K562 (cell line): ENCODE measurements around the gene ALDOC. TPM values are rescaled to one million over a fixed set of nuclear protein-coding genes. Genes with fewer than 3 reads are reported as not detected.

Experiments
- CBX2 ChIP-seq: fragments of 200-600 bp; sonication (generic); IDR thresholded peaks from one replicate; pipeline ENCODE4 v1.6.1; 2012; ENCODE audit warnings: mild to moderate bottlenecking, low read length, inconsistent platforms; ENCODE audit not compliant: insufficient read depth, poor library complexity, severe bottlenecking
- CHD1 ChIP-seq: fragments of 200-600 bp; sonication (generic); IDR thresholded peaks from one replicate; pipeline ENCODE4 v1.6.1; 2012; ENCODE audit warnings: mild to moderate bottlenecking, moderate library complexity, low read length, inconsistent platforms
- HDAC3 ChIP-seq: fragments of 450-650 bp; IDR thresholded peaks from 2 replicates; pipeline ENCODE4 v1.6.1; 2018; ENCODE audit warnings: borderline replicate concordance, mild to moderate bottlenecking, moderate library complexity; ENCODE audit not compliant: partially characterized antibody
- MYBL2 ChIP-seq, 2 experiments: fragments of 450-650 bp in 1 of 2; sonication (generic) in 1 of 2; formaldehyde crosslinking in 1 of 2; IDR thresholded peaks; 2 replicates each; pipeline versions ENCODE4 v1.6.1 to v1.8.1; 2017 to 2022; ENCODE audit warnings: borderline replicate concordance in 1 of 2, inconsistent platforms in 1 of 2, low read depth in 1 of 2, mild to moderate bottlenecking in 1 of 2, missing genetic modification reagents in 1 of 2, moderate library complexity in 1 of 2
- NCOA4 ChIP-seq: fragments of 450-650 bp; IDR thresholded peaks from 2 replicates; pipeline ENCODE4 v1.6.1; 2018; ENCODE audit warnings: mild to moderate bottlenecking; ENCODE audit not compliant: partially characterized antibody
- PHB ChIP-seq: fragments of 250-450 bp; sonication (Bioruptor Pico); IDR thresholded peaks from 2 replicates; pipeline ENCODE4 v1.5.0; 2021
- PHF20 ChIP-seq: fragments of 450-650 bp; IDR thresholded peaks from 2 replicates; pipeline ENCODE4 v1.6.1; 2018; ENCODE audit not compliant: partially characterized antibody
- PML ChIP-seq: IDR thresholded peaks from 2 replicates; pipeline ENCODE4 v1.6.1; 2012; ENCODE audit warnings: low read length, inconsistent platforms
- TAL1 ChIP-seq: fragments of 450-650 bp; IDR thresholded peaks from 2 replicates; pipeline ENCODE4 v1.6.1; 2016; ENCODE audit warnings: mild to moderate bottlenecking
- TCF3 ChIP-seq: sonication (generic); formaldehyde crosslinking; IDR thresholded peaks from 2 replicates; pipeline ENCODE4 v1.4.0; 2020; ENCODE audit warnings: mild to moderate bottlenecking, missing genetic modification reagents
- ZBTB9 ChIP-seq: fragments of 450-650 bp; formaldehyde crosslinking; IDR thresholded peaks from 2 replicates; pipeline ENCODE4 v1.4.0; 2020; ENCODE audit warnings: mild to moderate bottlenecking, moderate library complexity
- ZC3H4 ChIP-seq: sonication (generic); formaldehyde crosslinking; IDR thresholded peaks from 2 replicates; pipeline ENCODE4 v1.9.0; 2021; ENCODE audit warnings: missing genetic modification reagents, borderline replicate concordance
- ZNF121 ChIP-seq: sonication (generic); formaldehyde crosslinking; conservative IDR thresholded peaks from 2 replicates; pipeline ENCODE4 v1.8.0; 2022; ENCODE audit warnings: missing genetic modification reagents
- ZNF165 ChIP-seq: fragments of 250-450 bp; sonication (Bioruptor Pico); IDR thresholded peaks from 2 replicates; pipeline ENCODE4 v1.4.0; 2020; ENCODE audit warnings: borderline replicate concordance
- ZNF224 ChIP-seq: sonication (generic); formaldehyde crosslinking; IDR thresholded peaks from 2 replicates; pipeline ENCODE4 v1.8.0; 2022; ENCODE audit warnings: mild to moderate bottlenecking, missing genetic modification reagents
- ZNF41 ChIP-seq: fragments of 250-450 bp; sonication (Bioruptor Pico); conservative IDR thresholded peaks from 2 replicates; pipeline ENCODE4 v1.4.0; 2020; ENCODE audit warnings: mild to moderate bottlenecking
- ZSCAN29 ChIP-seq: fragments of 450-650 bp; IDR thresholded peaks from 2 replicates; pipeline ENCODE4 v1.6.1; 2017
- polyA plus RNA-seq, 8 experiments: library from polyadenylated mRNA; depleted of rRNA in 4 of 8; stranded (reverse) in 5 of 8; unstranded in 3 of 8; fragments of >200 nt; fragmentation: Nextera tagmentation in 2 of 8; fragmentation: Illumina TruSeq in 1 of 8; extraction: Ambion mirVana in 2 of 8; extraction: Trizol in 1 of 8; gene quantifications; 2 replicates each; pipeline versions ENCODE4 v1.2.1 to v1.2.3, GENCODE V29; 2011 to 2014; ENCODE audit warnings: inconsistent platforms in 1 of 8, missing spikeins in 1 of 8
- total RNA-seq, 7 experiments: library from RNA; depleted of rRNA in 6 of 7; stranded (reverse); fragments of >200 nt in 6 of 7; fragmentation: Illumina TruSeq in 2 of 7; extraction: Trizol in 2 of 7; gene quantifications; 2 replicates each; pipeline versions ENCODE4 v1.2.1 to v1.2.3, GENCODE V29; 2011 to 2021; ENCODE audit warnings: low replicate concordance in 1 of 7
- TF ChIP-seq, protein P1 (sequence below): sonication (generic); formaldehyde crosslinking; IDR thresholded peaks from 2 replicates; pipeline ENCODE4 v1.8.0; 2022; ENCODE audit warnings: missing genetic modification reagents, mild to moderate bottlenecking, borderline replicate concordance
- TF ChIP-seq, protein P2 (sequence below), 2 experiments: IDR thresholded peaks; 2 replicates each; pipeline ENCODE4 v1.6.1; 2011; ENCODE audit warnings: borderline replicate concordance in 1 of 2, control low read depth in 1 of 2, low read depth in 1 of 2, low read length in 1 of 2, mild to moderate bottlenecking in 1 of 2, mixed read lengths in 1 of 2, moderate library complexity in 1 of 2; ENCODE audit not compliant: insufficient read depth in 1 of 2, insufficient read length in 1 of 2, poor library complexity in 1 of 2, severe bottlenecking in 1 of 2; ENCODE audit errors: extremely low read depth in 1 of 2
- TF ChIP-seq, protein P3 (sequence below): fragments of 250-450 bp; sonication (Bioruptor Pico); IDR thresholded peaks from 2 replicates; pipeline ENCODE4 v1.8.0; 2022; ENCODE audit warnings: inconsistent platforms, mild to moderate bottlenecking, moderate library complexity, borderline replicate concordance
- TF ChIP-seq, protein P4 (sequence below): fragments of 250-450 bp; sonication (Bioruptor Pico); IDR thresholded peaks from 2 replicates; pipeline ENCODE4 v1.5.0; 2022; ENCODE audit warnings: mild to moderate bottlenecking

ALDOC gene
- total and polyA plus RNA-seq, 9 of the 15 experiments (the other 6 are each of a cell fraction or from before 2014, with no cell fraction given), result 43.2 to 263 (median 99.2) TPM

- TF ChIP-seq NCOA4, result no peak
- TF ChIP-seq ZNF41, result no peak
- TF ChIP-seq ZNF165, result no peak
- TF ChIP-seq, protein P1, sequence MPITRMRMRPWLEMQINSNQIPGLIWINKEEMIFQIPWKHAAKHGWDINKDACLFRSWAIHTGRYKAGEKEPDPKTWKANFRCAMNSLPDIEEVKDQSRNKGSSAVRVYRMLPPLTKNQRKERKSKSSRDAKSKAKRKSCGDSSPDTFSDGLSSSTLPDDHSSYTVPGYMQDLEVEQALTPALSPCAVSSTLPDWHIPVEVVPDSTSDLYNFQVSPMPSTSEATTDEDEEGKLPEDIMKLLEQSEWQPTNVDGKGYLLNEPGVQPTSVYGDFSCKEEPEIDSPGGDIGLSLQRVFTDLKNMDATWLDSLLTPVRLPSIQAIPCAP (CRISPR knock-in tag), result no peak
- TF ChIP-seq PHB (CRISPR knock-in tag), result no peak
- TF ChIP-seq, protein P2, sequence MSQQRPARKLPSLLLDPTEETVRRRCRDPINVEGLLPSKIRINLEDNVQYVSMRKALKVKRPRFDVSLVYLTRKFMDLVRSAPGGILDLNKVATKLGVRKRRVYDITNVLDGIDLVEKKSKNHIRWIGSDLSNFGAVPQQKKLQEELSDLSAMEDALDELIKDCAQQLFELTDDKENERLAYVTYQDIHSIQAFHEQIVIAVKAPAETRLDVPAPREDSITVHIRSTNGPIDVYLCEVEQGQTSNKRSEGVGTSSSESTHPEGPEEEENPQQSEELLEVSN (IDR thresholded peaks at IDR 0.05; ENCODE audit: borderline replicate concordance in 1 of 2, extremely low read depth in 1 of 2, insufficient read depth in 1 of 2, insufficient read length in 1 of 2, low read depth in 1 of 2, low read length in 1 of 2, poor library complexity in 1 of 2, severe bottlenecking in 1 of 2), result peak in 1 of 2 experiments; percentile 45
- TF ChIP-seq, protein P3, sequence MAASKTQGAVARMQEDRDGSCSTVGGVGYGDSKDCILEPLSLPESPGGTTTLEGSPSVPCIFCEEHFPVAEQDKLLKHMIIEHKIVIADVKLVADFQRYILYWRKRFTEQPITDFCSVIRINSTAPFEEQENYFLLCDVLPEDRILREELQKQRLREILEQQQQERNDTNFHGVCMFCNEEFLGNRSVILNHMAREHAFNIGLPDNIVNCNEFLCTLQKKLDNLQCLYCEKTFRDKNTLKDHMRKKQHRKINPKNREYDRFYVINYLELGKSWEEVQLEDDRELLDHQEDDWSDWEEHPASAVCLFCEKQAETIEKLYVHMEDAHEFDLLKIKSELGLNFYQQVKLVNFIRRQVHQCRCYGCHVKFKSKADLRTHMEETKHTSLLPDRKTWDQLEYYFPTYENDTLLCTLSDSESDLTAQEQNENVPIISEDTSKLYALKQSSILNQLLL, result no peak
- TF ChIP-seq TAL1, result no peak
- TF ChIP-seq MYBL2 (IDR thresholded peaks at IDR 0.05; ENCODE audit: low read depth), result no peak
- no peak for TF ChIP-seq MYBL2 (CRISPR knock-in tag; IDR thresholded peaks at IDR 0.05; ENCODE audit: borderline replicate concordance)
- no peak for TF ChIP-seq PHF20
- no peak for TF ChIP-seq ZBTB9 (CRISPR knock-in tag)
- TF ChIP-seq CHD1, result no peak
- no peak for TF ChIP-seq TCF3
- peak; percentile 69 for TF ChIP-seq PML
- TF ChIP-seq, protein P4, sequence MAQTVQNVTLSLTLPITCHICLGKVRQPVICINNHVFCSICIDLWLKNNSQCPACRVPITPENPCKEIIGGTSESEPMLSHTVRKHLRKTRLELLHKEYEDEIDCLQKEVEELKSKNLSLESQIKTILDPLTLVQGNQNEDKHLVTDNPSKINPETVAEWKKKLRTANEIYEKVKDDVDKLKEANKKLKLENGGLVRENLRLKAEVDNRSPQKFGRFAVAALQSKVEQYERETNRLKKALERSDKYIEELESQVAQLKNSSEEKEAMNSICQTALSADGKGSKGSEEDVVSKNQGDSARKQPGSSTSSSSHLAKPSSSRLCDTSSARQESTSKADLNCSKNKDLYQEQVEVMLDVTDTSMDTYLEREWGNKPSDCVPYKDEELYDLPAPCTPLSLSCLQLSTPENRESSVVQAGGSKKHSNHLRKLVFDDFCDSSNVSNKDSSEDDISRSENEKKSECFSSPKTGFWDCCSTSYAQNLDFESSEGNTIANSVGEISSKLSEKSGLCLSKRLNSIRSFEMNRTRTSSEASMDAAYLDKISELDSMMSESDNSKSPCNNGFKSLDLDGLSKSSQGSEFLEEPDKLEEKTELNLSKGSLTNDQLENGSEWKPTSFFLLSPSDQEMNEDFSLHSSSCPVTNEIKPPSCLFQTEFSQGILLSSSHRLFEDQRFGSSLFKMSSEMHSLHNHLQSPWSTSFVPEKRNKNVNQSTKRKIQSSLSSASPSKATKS (CRISPR knock-in tag), result no peak
- no peak for TF ChIP-seq ZC3H4 (CRISPR knock-in tag)
- no peak for TF ChIP-seq ZSCAN29
- no peak for TF ChIP-seq ZNF121
- TF ChIP-seq ZNF224 (CRISPR knock-in tag), result no peak
- TF ChIP-seq HDAC3, result no peak
- TF ChIP-seq CBX2, result no peak
Observed at GRCh38 chr17:28571361-28572122, 5.2 kb downstream of the ALDOC start, which contains the start of gene PIGS (continued).
